Neuronal stem cell (in vitro differentiated cells): Measurements from ENCODE around the gene SLC35D1. TPM values are rescaled to one million over a fixed set of nuclear protein-coding genes. Genes with fewer than 3 reads are reported as not detected.

Source experiments
- DNase-seq: peaks from one replicate; pipeline ENCODE4 v3.0.0-alpha.2; 2013; ENCODE audit warnings: low spot score
- H2AFZ ChIP-seq: one replicate; pipeline ENCODE4 v1.6.1; 2013; ENCODE audit warnings: mild to moderate bottlenecking, low read length, inconsistent platforms
- H2AK5ac ChIP-seq: 2 replicates; pipeline ENCODE4 v1.6.1; 2013; ENCODE audit warnings: low read depth, mild to moderate bottlenecking, inconsistent platforms, low read length, moderate library complexity, mixed read lengths
- H2BK120ac ChIP-seq: 2 replicates; pipeline ENCODE4 v1.6.1; 2013; ENCODE audit warnings: low read depth, mild to moderate bottlenecking, inconsistent platforms, low read length, moderate library complexity, mixed read lengths
- H2BK12ac ChIP-seq: one replicate; pipeline ENCODE4 v1.6.1; 2013; ENCODE audit warnings: low read length, inconsistent platforms
- H2BK15ac ChIP-seq: 2 replicates; pipeline ENCODE4 v1.6.1; 2013; ENCODE audit warnings: mild to moderate bottlenecking, low read length, inconsistent platforms, mixed read lengths
- H2BK5ac ChIP-seq: one replicate; pipeline ENCODE4 v1.6.1; 2013; ENCODE audit warnings: inconsistent platforms, mild to moderate bottlenecking, low read length, moderate library complexity
- H3K14ac ChIP-seq: one replicate; pipeline ENCODE4 v1.6.1; 2013; ENCODE audit warnings: low read length, inconsistent platforms
- H3K18ac ChIP-seq: 2 replicates; pipeline ENCODE4 v1.6.1; 2013; ENCODE audit warnings: low read length, inconsistent platforms
- H3K23ac ChIP-seq: 2 replicates; pipeline ENCODE4 v1.6.1; 2013; ENCODE audit warnings: low read depth, mild to moderate bottlenecking, mixed read lengths, low read length, inconsistent platforms; ENCODE audit not compliant: poor library complexity
- H3K27ac ChIP-seq: replicated peaks from 3 replicates; pipeline ENCODE4 v1.5.1; 2013; ENCODE audit warnings: low read length, inconsistent platforms
- H3K27me3 ChIP-seq, 3 experiments: 2 replicates each; pipeline ENCODE4 v1.6.1; 2013; ENCODE audit warnings: low read length in 3 of 3, mild to moderate bottlenecking in 2 of 3, inconsistent platforms in 1 of 3, low read depth in 1 of 3, mixed read lengths in 1 of 3, moderate library complexity in 1 of 3; ENCODE audit not compliant: control insufficient read depth in 3 of 3, insufficient read depth in 3 of 3
- H3K36me3 ChIP-seq, 2 donors: replicated peaks in 1 of 2; 2 replicates each; pipeline ENCODE4 v1.6.1; 2013; ENCODE audit warnings: low read length in 2 of 2; ENCODE audit not compliant: control insufficient read depth in 2 of 2, insufficient read depth in 2 of 2
- H3K4ac ChIP-seq: 2 replicates; pipeline ENCODE4 v1.6.1; 2013; ENCODE audit warnings: inconsistent platforms, mild to moderate bottlenecking, low read length, moderate library complexity
- H3K4me1 ChIP-seq, 2 donors: 1 replicate in 1 of 2; 2 replicates in 1 of 2; pipeline ENCODE4 v1.6.1; 2013; ENCODE audit warnings: low read length in 2 of 2, low read depth in 1 of 2; ENCODE audit not compliant: control insufficient read depth in 2 of 2, insufficient read depth in 1 of 2
- H3K4me2 ChIP-seq: one replicate; pipeline ENCODE4 v1.6.1; 2013; ENCODE audit warnings: mild to moderate bottlenecking, low read length, inconsistent platforms; ENCODE audit not compliant: insufficient read depth, poor library complexity, severe bottlenecking
- H3K4me3 ChIP-seq, 2 donors: 2 replicates each; pipeline ENCODE4 v1.5.1; 2013; ENCODE audit warnings: low read length in 2 of 2, mild to moderate bottlenecking in 2 of 2, inconsistent platforms in 1 of 2, moderate library complexity in 1 of 2
- H3K79me1 ChIP-seq: one replicate; pipeline ENCODE4 v1.6.1; 2013; ENCODE audit warnings: low read depth, mild to moderate bottlenecking, inconsistent platforms, low read length, moderate library complexity
- H3K9ac ChIP-seq: one replicate; pipeline ENCODE4 v1.6.1; 2013; ENCODE audit warnings: mild to moderate bottlenecking, low read depth, low read length, inconsistent platforms; ENCODE audit not compliant: poor library complexity
- H3K9me3 ChIP-seq, 2 donors: replicated peaks in 1 of 2; 2 replicates each; pipeline versions ENCODE3 to v1.6.1; 2013; ENCODE audit warnings: low read length in 2 of 2, mild to moderate bottlenecking in 2 of 2, inconsistent platforms in 1 of 2, low read depth in 1 of 2, mixed read lengths in 1 of 2, moderate library complexity in 1 of 2; ENCODE audit not compliant: control insufficient read depth in 2 of 2, insufficient read depth in 1 of 2
- H4K8ac ChIP-seq: one replicate; pipeline ENCODE4 v1.6.1; 2013; ENCODE audit warnings: low read depth, mild to moderate bottlenecking, inconsistent platforms, low read length, moderate library complexity
- H4K91ac ChIP-seq: one replicate; pipeline ENCODE4 v1.6.1; 2013; ENCODE audit warnings: low read length, low read depth, mild to moderate bottlenecking, inconsistent platforms; ENCODE audit not compliant: poor library complexity
- WGBS, 2 donors: extraction: QIAGEN DNeasy Blood & Tissue Kit; methylation state at CpG; one replicate each; pipeline ENCODE4 v1.1.7; 2013; ENCODE audit warnings: missing lambda C conversion rate in 2 of 2, mixed read lengths in 1 of 2; ENCODE audit not compliant: insufficient read length in 2 of 2, insufficient replicate concordance in 1 of 2; ENCODE audit errors: extremely low coverage in 2 of 2; 5-methylcytosine and 5-hydroxymethylcytosine counted together
- small RNA-seq: library from polyadenylated mRNA; stranded (forward); fragments of <200 nt; extraction: miRNeasy Mini kit (QIAGEN cat#:217004); gene quantifications from one replicate; pipeline ENCODE3, GENCODE V24; 2013; ENCODE audit not compliant: insufficient read depth

Gene SLC35D1

GRCh38 chr1:66957938-66958337 lies 96.0 kb downstream of the SLC35D1 start:
- Histone ChIP-seq H3K4me1 (no peaks in the 10 kb centered on the region), H2BK12ac (no peak overlapping the region), H3K4me2 (no peak overlapping the region), H3K27ac (no peak overlapping the region), H2BK120ac (no peak overlapping the region), H4K91ac (no peak overlapping the region), H3K9ac (no peak overlapping the region), H2AFZ (no peak overlapping the region), H3K4me3 (no peak overlapping the region), H3K79me1 (no peaks in the 10 kb centered on the region), H4K8ac (no peak overlapping the region), H3K4ac (no peak overlapping the region), H2BK5ac (no peak overlapping the region), H3K27me3 (no peaks in the 10 kb centered on the region), H3K14ac (no peak overlapping the region), H2AK5ac (no peak overlapping the region), H3K36me3 (peaks cover 2 to 98% of the 10 kb centered on the region in 2 donors), H3K9me3 (no peaks in the 10 kb centered on the region), H3K23ac (no peak overlapping the region), H2BK15ac (no peak overlapping the region), H3K18ac (no peak overlapping the region)
- DNase-seq, result no peak
- no CpG with 5 or more reads among the region's 3 CpGs for whole genome bisulfite sequencing, 2 donors

- H2BK12ac ChIP-seq, result no peak overlapping the region
- H2BK15ac ChIP-seq, result no peak overlapping the region
- no peak overlapping the region for H2AFZ ChIP-seq
- no peak overlapping the region for H3K4me3 ChIP-seq
- no peak overlapping the region for H4K8ac ChIP-seq
- no peak overlapping the region for H3K9ac ChIP-seq
- H3K27me3 ChIP-seq, result no peaks in the 10 kb centered on the region
- H2BK120ac ChIP-seq, result no peak overlapping the region
- H3K14ac ChIP-seq, result no peak overlapping the region
- no peak overlapping the region for H3K27ac ChIP-seq
- no peaks in the 10 kb centered on the region for H3K9me3 ChIP-seq
- H2BK5ac ChIP-seq, result no peak overlapping the region
- H3K23ac ChIP-seq, result no peak overlapping the region
- no peak for DNase-seq
- no peak overlapping the region for H3K4me2 ChIP-seq
- no CpG with 5 or more reads among the region's 4 CpGs for WGBS, 2 donors
- peaks cover 3 to 96% of the 10 kb centered on the region in 2 donors for H3K36me3 ChIP-seq
- no peaks in the 10 kb centered on the region for H3K4me1 ChIP-seq
- H3K18ac ChIP-seq, result no peak overlapping the region
- peaks cover 3% of the 10 kb centered on the region for H3K79me1 ChIP-seq
- no peak overlapping the region for H3K4ac ChIP-seq
- no peak overlapping the region for H4K91ac ChIP-seq
- no peak overlapping the region for H2AK5ac ChIP-seq
Observed at GRCh38 chr1:66954208-66954607, 99.7 kb downstream of the SLC35D1 start.

GRCh38 chr1:66951513-66951912 lies 102.4 kb downstream of the SLC35D1 start:
- H3K4me3 ChIP-seq, result no peak overlapping the region
- H3K23ac ChIP-seq, result no peak overlapping the region
- no peak overlapping the region for H2BK15ac ChIP-seq
- H3K36me3 ChIP-seq, result peaks cover 10 to 96% of the 10 kb centered on the region in 2 donors
- H2AFZ ChIP-seq, result no peak overlapping the region
- no peak overlapping the region for H4K91ac ChIP-seq
- peaks cover 3% of the 10 kb centered on the region for H3K79me1 ChIP-seq
- WGBS, 2 donors, result no CpG with 5 or more reads among the region's 6 CpGs
- no peak overlapping the region for H4K8ac ChIP-seq
- no peaks in the 10 kb centered on the region for H3K9me3 ChIP-seq
- no peak overlapping the region for H3K4ac ChIP-seq
- no peak overlapping the region for H2BK120ac ChIP-seq
- no peak overlapping the region for H3K18ac ChIP-seq
- no peak overlapping the region for H3K4me2 ChIP-seq
- H2AK5ac ChIP-seq, result no peak overlapping the region
- H3K14ac ChIP-seq, result no peak overlapping the region
- H2BK12ac ChIP-seq, result no peak overlapping the region
- no peak overlapping the region for H2BK5ac ChIP-seq
- no peaks in the 10 kb centered on the region for H3K27me3 ChIP-seq
- H3K4me1 ChIP-seq, result no peaks in the 10 kb centered on the region
- DNase-seq, result no peak
- H3K27ac ChIP-seq, result no peak overlapping the region
- H3K9ac ChIP-seq, result no peak overlapping the region

Small RNA genes within 50 kb of the gene (small RNA-seq; reads per million reads assigned to genes)
- not detected for gene RF00322
